Stimulated activated CD8-positive, alpha-beta memory T cell treated with anti-CD3 and anti-CD28 coated beads, Interleukin-15, amount 100 ng/mL, for 4 hours (primary cell): ENCODE measurements around the gene PHACTR1.
A peak's percentile ranks its signal among the peaks of the same experiment; 100 is the strongest.

Experiments
- DNase-seq, 2 donors: peaks; one replicate each; pipeline ENCODE4 v3.0.0-alpha.2; 2020; ENCODE audit warnings: low read depth in 2 of 2

Gene PHACTR1

DNA sequence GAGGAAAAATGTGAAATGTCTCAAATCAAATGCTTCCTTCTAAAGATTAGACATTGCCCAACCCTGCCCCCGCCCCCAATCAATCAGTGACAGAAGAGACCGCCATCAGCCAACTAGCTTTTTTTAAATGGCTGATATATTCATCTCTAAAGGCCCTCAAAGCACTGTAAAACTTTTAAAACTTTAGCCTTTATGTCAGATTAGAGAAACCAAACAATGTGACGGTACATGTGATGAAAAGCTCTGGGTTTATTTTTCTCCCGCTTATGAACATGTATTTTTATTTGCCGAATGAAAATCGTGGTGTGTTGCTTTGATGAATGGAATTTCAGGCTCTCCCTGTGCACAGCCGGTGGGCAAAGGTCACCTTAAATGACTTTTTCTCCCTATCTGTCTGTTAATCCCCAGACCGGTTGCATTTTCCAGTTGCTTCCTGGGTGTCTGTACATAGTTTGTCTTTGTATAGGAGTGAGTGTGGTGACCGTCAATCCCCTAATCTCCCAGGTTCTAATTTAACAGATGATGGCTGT lies 573.3 kb downstream of the PHACTR1 start:
- no peak for DNase-seq

DNA sequence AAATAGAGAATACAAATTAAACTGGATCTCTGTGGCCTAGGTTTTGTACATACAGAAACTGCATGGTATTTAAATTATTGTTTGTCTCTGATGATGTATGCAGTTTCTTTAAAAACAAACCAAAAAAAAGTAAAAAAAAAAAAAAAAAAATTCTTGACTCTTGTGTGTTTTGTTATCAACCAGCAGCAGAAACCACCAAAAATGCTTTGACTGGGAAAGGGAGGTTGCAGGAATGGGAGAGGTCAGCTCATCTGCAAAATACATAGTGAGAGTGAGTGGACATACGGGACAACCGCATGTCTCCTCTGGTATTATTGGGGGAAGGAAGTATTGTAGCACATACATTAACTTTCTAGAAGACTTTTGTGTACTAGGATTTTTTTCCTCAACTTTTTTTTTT lies 573.8 kb downstream of the PHACTR1 start:
- no peak for DNase-seq

GRCh38 chr6:13292774-13293173 lies 576.2 kb downstream of the PHACTR1 start:
- DNase-seq: no peak

DNA sequence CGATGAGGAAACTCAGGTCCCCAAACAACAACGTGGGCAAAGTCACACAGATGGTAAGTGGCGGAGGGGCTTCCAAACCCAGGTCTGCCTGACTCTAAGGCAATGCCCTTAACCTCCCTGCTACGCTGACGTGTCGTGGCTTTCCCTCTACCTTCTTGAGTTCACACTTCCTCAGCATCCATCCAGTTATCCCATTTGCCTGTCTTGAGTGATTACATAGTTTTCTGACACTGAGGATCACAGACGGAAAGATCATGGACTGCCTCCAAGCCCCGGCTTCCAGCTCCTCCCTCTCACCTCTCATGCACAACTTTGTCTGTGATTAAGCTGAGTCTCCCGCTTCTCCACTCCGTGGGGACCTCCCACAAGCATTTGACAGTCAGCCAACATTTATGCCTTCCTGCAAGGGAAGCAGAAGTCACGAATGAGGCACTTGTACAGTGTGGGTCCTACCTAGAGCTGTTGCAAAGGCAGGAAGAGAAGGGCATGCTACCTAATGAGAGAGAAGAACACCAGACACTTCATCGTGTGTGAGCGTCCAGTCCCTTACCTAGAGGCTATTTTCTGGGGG lies 578.0 kb downstream of the PHACTR1 start:
- DNase-seq: no peak

GRCh38 chr6:13295576-13295975 lies 579.0 kb downstream of the PHACTR1 start:
- DNase-seq: no peak

DNA sequence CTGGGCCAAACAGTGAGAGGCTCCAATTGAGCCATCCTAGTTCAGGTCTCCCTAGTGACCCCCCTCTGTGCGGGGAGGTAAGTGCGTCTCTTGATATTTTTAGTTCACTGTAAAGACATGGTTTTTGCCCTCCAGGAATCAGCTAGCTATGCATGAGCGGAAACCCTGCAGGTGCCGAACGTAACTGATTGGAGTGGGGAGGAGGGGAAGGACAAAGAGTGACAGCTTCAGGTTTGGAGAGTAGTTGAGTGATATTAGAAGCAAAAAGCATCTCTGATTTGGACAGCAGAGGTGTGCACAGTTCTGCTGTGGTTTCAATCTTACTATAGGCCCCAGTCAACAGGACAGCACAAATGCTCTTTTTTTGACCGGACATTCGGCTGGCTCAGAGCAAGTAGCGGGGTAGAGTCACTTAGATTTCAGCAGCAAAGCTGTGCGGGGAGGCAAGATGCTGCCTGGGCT lies 580.0 kb downstream of the PHACTR1 start:
- DNase-seq: no peak

DNA sequence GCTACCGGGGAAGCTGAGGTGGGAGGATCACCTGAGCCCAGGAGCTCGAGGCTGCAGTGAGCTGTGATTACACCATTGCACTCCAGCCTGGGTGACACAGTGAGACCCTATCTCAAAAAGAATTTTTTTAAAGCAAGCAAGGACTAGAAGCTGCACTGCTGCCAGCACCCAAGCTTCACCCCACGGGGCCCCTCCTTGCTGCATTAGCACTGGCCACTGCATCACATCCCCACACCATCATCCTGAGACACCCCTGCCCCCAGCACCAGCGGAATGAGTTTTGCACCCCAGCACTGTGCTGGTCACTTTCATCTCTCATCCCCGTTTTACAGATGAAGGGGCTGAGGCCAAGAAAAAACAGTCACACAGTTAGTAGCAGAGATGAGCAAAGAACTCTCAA lies 580.8 kb downstream of the PHACTR1 start:
- DNase-seq: no peak

DNA sequence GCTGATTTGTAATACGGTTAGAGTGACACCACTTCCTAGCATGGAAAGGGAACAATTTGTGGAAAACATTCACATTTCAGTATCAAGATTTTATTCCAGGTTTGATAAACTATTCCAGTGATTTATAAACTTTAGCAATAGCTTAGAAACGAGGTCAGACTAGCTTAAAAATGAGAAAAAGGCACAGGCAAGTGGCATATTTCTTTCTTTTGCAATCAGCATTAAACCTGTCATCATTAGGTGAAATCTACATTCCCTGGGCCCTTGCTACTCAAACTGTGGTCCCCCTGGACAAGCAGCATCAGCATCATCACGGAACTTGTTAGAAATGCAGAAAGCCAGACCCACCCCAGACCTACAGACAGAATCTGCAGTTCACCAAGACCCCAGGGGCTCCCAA lies 581.9 kb downstream of the PHACTR1 start:
- DNase-seq: no peak

- no peak for DNase-seq
Observed at GRCh38 chr6:13299403-13299821, 582.8 kb downstream of the PHACTR1 start.

DNA sequence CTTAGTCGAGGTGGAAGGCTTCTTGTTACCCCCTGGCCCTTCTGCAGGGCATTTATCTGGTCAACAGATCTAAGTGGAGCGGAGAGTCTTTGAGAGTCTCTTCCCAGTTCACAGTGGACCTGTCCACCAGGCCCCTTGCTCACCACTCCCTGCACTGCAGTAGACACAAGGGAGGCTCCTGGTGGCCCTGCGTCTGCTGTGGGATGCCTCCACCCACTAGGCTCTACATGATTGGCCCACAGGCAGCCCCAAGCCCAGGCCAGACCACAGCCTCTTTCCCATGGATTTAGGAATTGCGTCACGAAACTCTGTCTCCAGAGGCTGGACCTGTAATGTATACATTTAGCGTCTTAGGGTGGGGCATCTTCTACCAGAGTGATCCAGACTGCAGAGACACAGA lies 583.4 kb downstream of the PHACTR1 start:
- no peak for DNase-seq

DNA sequence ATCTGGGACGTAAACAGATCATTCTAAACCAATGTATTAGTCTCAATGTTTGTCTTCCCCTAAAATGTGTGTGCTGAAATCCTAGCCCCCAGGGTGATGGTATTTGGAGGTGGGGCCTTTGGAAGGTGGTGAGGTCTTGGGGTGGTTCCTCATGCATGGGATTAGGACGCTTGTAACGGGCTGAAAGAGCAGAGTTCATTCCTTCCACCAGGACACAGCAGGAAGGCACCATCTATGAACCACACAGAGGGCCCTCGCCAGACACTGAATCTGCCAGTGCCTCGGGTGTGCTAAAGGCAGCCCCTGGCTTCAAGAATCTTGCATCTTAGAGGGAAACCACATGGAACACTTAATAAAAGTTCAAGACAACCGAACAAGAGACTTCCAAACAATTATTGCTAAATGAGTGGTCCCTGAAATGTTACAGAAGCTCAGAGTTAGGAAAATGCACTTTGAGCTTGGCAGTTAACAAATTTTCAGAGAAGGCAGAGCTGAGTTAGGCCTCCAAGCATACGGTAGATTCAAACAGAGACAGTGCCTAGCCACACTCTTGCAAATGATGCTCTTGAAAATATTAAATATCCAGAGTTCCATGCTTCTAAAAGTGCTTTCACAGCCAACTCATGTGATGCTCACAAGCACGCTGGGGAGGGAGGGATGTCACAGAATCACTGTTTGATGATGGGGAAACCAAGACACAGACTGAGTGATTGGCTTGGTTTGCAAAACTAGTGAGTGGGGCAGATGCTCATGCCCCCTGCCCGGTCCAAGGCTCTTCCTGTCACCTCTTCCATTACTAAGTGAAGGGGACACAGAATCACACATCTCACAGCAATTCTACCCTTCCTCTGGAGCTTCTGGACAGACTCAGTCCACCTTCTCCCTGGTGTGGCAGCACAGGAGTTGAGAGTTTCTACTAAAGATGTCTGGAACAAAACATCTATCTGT lies 584.4 kb downstream of the PHACTR1 start:
- DNase-seq: no peak

DNA sequence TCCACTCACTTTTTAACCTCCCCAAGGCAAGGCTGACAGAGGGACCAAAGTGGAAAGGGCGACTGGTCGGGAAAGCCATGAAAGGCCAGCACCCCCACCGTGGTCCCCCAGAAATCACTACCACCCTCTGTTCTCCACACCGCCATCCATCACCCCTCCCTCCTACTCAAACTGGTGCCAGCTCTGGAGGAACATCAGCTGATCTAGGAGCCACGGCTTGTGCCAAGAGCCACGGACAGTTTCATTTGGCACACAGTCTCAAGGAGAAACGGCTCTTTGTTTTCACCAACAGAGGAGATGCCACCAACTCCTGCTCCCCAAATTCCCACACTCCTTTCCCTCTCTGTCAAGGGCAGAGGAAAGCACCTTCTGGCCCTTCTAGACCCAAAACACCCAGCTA lies 585.7 kb downstream of the PHACTR1 start:
- DNase-seq: no peak

DNA sequence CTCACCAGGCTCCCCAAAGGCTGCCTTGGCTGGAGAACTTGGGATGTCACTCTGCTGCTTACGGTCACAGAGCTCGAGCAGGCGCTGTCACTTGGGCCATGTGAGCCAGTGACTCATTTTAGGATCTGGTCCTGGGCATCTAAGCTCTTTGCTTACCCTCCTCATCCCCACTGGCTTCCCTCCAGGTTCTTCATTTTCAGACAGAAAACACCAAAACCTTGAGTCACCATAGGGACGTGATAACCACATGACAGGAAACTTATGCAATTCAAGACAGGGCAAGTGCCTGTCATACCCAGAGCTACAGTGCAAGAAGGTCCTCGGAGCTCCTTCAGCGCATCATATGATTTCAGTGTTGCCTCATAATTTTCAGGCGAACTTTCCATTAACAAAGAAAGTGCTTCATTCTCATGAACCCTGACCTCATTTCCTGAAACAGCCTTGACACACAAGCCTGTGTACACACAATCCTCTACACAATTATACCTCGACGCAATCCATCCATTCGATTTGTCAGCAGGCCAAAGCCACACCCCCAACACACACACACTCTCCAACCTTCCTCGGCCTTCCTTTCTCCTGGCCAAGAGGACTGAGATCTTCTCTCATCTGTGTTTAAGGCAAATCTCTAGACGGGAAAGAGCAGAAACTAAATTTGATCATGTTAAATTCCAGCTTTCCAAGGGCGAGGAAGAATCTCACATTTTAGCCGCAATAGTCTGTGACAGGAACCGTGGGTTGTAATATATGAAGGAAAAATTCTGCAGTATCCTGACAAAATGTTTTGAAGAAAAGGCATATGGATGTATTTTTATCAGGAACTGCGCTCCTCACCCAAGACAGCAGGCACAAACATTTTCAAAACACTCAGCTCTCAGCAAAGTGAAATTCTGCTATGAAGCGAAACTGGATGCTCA lies 586.4 kb downstream of the PHACTR1 start:
- peak; percentile 5 to 21 for DNase-seq

GRCh38 chr6:13303668-13304017 lies 587.1 kb downstream of the PHACTR1 start:
- DNase-seq: no peak

- no peak for DNase-seq
Observed at GRCh38 chr6:13304101-13304500, 587.5 kb downstream of the PHACTR1 start.

- no peak for DNase-seq
Observed at GRCh38 chr6:13304580-13305260, 588.2 kb downstream of the PHACTR1 start.

GRCh38 chr6:13305288-13305687 lies 588.7 kb downstream of the PHACTR1 start:
- DNase-seq: no peak

DNA sequence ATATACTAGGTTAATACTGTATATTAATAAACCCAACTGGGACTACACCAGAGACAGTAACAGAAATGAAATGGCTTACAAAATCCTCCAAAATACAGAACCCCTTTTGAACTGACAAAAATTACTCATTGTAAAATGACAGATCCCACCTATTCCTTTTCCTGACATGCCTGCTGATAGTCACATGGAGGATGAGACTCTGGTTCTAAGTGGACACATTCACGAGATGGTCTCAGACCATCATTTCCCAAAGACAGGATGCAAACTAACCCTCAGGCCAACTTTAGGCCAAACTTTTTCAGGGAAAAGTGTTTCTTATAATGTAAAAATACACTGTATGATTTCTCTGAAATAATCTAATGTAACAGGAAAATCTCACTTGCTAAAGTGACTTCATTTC lies 589.2 kb downstream of the PHACTR1 start:
- DNase-seq: no peak

GRCh38 chr6:13307508-13307995 lies 591.0 kb downstream of the PHACTR1 start:
- no peak for DNase-seq

DNA sequence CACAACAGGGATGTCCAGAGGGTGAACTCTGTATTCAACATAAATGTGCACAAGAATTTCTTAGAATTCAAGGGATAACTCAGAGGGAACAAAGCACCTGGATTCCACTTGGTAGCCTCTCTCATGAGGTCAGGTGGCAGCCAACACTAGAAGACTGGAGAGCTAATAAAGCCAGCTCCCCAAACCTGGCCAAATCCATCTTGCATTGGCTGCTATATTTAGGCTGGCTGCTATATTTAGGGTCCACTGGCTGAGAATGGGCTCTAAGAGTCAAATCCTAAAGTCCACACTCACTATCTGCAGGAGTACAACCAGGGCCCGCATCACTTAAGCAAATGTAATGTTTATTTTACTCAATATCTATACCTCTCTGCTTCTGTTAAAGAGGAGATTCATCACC lies 591.8 kb downstream of the PHACTR1 start:
- DNase-seq: no peak

- DNase-seq: no peak
Observed at GRCh38 chr6:13311155-13311554, 594.6 kb downstream of the PHACTR1 start.
